Inflammatory macrophage treated with lipopolysaccharide for 4 hours (primary cell): ENCODE results near the gene DAO.
A peak's percentile ranks its signal among the peaks of the same experiment; 100 is the strongest.
"Not testable (repeated sequence)": the region's sequence is repeated elsewhere in the genome, so short reads cannot be mapped to it uniquely, and the experiment has no call there.

ENCODE experiments used
- DNase-seq: peaks from one replicate; pipeline ENCODE4 v3.0.0-alpha.2; 2020

The DAO gene

GRCh38 chr12:108850854-108851573 lies 28.9 kb upstream of the DAO start:
- DNase-seq, result peak; percentile 95

- DNase-seq, result no peak
Measured at GRCh38 chr12:108852674-108853309, 27.1 kb upstream of the DAO start.

- DNase-seq, result no peak
Measured at GRCh38 chr12:108853426-108853825, 26.5 kb upstream of the DAO start.

GRCh38 chr12:108853981-108854446 lies 25.9 kb upstream of the DAO start:
- DNase-seq, result peak; percentile 70

- peak; percentile 96 for DNase-seq
Measured at GRCh38 chr12:108854451-108855283, 25.2 kb upstream of the DAO start.

GRCh38 chr12:108855284-108856169 lies 24.4 kb upstream of the DAO start:
- peak; percentile 47 for DNase-seq

- DNase-seq, result no peak
Measured at GRCh38 chr12:108856170-108856427, 23.8 kb upstream of the DAO start.

GRCh38 chr12:108856428-108857157 lies 23.3 kb upstream of the DAO start:
- peak; percentile 93 for DNase-seq

GRCh38 chr12:108857158-108857407 lies 22.8 kb upstream of the DAO start:
- DNase-seq, result no peak

GRCh38 chr12:108858311-108859074 lies 21.4 kb upstream of the DAO start:
- DNase-seq, result no peak

- DNase-seq, result not testable (repeated sequence)
Measured at GRCh38 chr12:108859141-108859922, 20.6 kb upstream of the DAO start.

GRCh38 chr12:108859923-108860291 lies 20.0 kb upstream of the DAO start:
- DNase-seq, result no peak

GRCh38 chr12:108860443-108860842 lies 19.4 kb upstream of the DAO start:
- no peak for DNase-seq

- DNase-seq, result peak; percentile 93
Measured at GRCh38 chr12:108861878-108862587, 17.9 kb upstream of the DAO start.

GRCh38 chr12:108862588-108862959 lies 17.3 kb upstream of the DAO start:
- DNase-seq, result no peak

GRCh38 chr12:108865169-108865568 lies 14.7 kb upstream of the DAO start:
- DNase-seq, result no peak

- DNase-seq, result peak; percentile 89
Measured at GRCh38 chr12:108866083-108866482, 13.8 kb upstream of the DAO start.

GRCh38 chr12:108868781-108869180 lies 11.1 kb upstream of the DAO start:
- DNase-seq, result no peak

- DNase-seq, result no peak
Measured at GRCh38 chr12:108875280-108875679, 4.6 kb upstream of the DAO start.

- DNase-seq, result no peak
Measured at GRCh38 chr12:108875682-108876361, 4.1 kb upstream of the DAO start.
